Measurements from ENCODE around the gene P2RY13.

DNA sequence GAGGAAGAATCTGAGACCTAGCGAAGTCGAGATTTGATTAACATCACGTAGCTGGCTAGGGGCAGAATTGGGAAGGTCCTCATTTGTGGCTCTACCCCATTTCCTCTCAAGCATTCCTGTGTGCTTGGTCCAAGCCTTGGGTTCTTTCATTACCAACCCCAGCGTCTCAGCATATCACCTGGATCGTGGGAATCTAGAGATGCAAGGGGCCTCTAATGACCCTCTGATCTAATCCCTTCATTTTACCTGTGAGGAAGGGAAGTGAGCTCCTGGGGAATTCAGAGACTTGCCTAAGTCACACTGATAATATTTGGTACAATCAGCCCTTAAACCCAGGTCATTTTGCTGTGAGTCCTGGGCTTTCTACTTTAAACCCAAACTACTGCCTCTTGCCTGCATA, 14.8 kb downstream of the P2RY13 start:
- TF ChIP-seq, protein P1, sequence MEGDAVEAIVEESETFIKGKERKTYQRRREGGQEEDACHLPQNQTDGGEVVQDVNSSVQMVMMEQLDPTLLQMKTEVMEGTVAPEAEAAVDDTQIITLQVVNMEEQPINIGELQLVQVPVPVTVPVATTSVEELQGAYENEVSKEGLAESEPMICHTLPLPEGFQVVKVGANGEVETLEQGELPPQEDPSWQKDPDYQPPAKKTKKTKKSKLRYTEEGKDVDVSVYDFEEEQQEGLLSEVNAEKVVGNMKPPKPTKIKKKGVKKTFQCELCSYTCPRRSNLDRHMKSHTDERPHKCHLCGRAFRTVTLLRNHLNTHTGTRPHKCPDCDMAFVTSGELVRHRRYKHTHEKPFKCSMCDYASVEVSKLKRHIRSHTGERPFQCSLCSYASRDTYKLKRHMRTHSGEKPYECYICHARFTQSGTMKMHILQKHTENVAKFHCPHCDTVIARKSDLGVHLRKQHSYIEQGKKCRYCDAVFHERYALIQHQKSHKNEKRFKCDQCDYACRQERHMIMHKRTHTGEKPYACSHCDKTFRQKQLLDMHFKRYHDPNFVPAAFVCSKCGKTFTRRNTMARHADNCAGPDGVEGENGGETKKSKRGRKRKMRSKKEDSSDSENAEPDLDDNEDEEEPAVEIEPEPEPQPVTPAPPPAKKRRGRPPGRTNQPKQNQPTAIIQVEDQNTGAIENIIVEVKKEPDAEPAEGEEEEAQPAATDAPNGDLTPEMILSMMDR (IDR thresholded peaks at IDR 0.05): no peak
- no peak for TF ChIP-seq POLR2A (IDR thresholded peaks at IDR 0.05)
